ENCODE measurements around the gene DEFB127.
"Not testable (repeated sequence)": the region's sequence is repeated elsewhere in the genome, so short reads cannot be mapped to it uniquely, and the experiment has no call there.

Gene DEFB127

DNA sequence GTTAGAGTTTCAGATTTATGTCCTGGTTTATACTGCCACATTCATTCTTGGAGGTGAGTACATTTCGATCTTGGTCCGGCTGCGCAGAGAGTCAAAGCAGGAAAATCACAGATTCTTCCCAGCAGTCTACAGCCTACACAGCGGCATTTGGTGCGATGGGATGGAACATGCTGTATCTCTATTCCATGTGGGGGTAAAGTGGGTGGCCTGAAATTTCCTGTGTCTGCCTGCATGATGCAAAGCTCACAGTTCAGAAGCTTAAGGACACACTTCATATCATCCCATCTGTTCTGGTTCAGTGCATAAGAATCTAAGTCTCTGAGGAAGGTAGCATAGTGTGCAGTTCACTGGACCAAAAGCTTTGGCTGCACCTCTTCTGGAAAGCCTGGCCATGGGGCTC, at the start of gene DEFB127:
Gene DEFB127, plus strand, starts transcription at position 301 of the 400 bp plus-strand sequence. Its CDS starts 91 bp downstream, at position 392.
- no peak for FAIRE-seq

DNA sequence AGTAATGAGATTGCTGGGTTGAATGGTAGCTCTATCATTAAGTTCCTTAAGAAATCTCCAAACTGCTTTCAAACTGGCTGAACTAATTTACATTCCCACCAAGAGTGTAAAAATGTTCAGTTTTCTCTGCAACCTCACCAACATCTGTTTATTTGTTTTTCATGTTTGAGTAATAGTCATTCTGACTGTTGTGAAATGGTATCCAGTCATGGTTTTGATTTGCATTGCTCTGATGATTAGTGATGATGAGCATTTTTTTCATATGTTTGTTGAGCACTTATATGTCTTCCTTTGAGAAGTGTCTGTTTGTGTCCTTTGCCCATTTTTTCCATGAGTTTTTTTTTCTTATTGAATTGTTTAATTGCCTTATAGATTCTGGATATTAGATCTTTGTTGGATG, 44.9 kb upstream of the DEFB127 start:
- peak; percentile 60 for FAIRE-seq

GRCh38 chr20:117518-117917, 39.7 kb upstream of the DEFB127 start:
- FAIRE-seq, result no peak

DNA sequence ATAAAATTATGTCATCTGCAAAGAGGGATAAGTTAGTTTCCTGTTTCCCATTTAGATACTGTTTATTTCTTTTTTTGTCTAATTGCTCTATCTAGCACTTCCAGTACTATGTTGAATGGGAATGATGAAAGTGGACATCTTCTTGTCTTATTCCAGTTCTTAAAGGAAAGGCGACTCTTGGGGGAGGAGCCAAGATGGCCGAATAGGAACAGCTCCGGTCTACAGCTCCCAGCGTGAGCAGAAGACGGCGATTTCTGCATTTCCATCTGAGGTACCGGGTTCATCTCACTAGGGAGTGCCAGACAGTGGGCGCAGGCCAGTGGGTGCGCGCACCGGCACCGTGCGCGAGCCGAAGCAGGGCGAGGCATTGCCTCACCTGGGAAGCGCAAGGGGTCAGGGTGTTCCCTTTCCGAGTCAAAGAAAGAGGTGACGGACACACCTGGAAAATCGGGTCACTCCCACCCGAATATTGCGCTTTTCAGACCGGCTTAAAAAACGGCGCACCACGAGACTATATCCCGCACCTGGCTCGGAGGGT, 27.4 kb upstream of the DEFB127 start:
- FAIRE-seq, result not testable (repeated sequence)

DNA sequence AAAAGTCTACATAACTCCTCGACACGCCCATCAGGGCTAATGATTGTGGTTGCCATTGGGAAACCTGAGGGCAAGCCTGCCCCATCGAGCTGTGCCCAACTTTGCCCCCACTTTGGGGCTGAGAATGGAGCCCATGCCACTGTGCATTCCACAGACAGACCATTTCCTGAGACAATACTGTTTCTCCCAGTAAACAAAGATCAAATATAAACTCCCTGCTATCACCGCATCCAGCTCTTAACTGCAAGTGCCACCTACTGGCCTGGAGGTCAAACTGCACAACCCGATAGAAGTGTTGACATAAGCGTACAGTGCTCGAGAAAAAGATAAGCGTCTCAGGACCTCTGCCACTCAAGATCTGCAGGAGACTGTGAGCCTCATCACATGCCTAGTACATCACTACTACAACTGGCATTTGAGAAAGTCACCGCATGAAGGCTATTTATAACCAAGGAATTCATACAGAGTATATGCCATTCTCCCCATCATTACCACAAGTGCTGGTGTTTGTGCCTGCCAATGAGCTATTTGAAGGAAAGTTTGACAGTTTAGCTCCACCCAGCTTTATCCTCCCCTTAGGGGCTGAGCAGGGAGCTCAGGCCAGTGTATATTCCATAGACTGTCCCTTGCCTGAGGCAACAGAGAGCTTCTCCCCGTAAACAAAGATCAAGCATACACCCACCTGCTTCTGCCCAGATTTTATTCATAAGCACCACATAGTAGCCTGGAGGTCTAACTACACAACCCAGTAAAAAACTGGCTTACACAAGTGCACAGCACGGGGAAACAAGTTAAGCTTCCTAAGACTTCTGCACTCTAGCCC, 19.4 kb upstream of the DEFB127 start:
- FAIRE-seq, result no peak

GRCh38 chr20:142290-142689, 15.0 kb upstream of the DEFB127 start, which contains the start of gene DEFB126:
DEFB126 (plus strand) TSS chr20:142590; CDS start chr20:142629, 39 bp downstream.
- FAIRE-seq, result no peak

GRCh38 chr20:145877-146276, 11.4 kb upstream of the DEFB127 start:
- no peak for FAIRE-seq

- no peak for FAIRE-seq
Observed at GRCh38 chr20:152131-152530, 5.1 kb upstream of the DEFB127 start.

DNA sequence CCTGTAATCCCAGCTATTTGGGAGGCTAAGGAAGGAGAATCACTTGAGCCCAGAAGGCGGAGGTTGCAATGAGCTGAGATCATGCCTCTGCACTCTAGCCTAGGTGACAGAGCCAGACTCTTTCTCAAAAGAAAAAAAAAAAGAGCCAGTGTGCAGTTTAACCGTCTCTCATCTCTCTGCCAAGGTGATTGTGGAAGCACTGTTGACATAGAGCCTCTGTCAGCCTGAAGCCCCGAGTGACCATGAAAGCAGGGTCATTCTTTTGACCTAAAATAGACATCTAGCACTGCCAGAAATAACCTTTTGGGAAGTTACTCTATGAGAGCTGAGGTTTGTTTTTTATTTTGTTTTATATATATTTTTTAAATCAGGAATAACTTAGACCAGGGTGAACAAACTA, 7.4 kb downstream of the DEFB127 start:
- FAIRE-seq, result no peak

DNA sequence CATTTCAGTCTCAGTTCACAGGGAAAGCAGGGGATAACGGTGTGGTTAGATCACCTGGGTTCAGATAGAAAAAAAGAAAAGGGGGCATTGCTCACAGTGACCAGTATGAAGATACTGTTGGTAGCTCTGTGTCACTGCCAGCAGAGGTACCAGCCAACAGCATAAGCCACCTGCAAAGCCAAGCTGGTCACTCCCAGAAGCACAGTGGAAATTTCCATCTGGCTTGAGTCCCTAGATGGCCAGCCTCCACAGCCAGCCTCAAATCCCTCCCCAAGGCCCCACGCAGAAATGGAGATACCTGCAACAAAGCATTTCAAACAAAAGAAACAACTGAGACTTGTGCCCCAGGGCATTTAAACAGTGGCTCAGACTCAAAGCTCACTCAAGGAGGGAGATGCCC, 11.6 kb downstream of the DEFB127 start:
- FAIRE-seq, result no peak

DNA sequence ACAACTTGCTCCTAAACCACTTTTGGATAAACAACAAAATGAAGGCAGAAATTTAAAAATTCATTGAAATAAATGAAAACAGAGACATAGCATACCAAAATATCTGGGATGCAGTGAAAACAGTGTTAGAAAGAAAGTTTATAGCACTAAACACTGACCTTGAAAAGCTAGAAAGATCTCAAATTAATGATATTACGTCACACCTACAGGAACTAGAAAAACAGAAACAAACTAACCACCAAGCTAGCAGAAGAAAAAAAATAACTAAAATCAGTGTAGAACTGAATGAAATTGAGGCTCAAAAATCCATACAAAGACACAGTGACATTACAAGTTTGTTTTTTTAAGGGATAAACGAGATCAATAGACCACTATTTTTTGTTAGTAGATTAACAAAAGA, 27.0 kb downstream of the DEFB127 start:
- no peak for FAIRE-seq

- no peak for FAIRE-seq
Observed at GRCh38 chr20:187733-188132, 30.5 kb downstream of the DEFB127 start.

- FAIRE-seq, result no peak
Observed at GRCh38 chr20:189611-190010, 32.4 kb downstream of the DEFB127 start, which contains the start of gene DEFB128. DEFB128 (minus strand) TSS chr20:189711; CDS start chr20:189623, 88 bp downstream.

DNA sequence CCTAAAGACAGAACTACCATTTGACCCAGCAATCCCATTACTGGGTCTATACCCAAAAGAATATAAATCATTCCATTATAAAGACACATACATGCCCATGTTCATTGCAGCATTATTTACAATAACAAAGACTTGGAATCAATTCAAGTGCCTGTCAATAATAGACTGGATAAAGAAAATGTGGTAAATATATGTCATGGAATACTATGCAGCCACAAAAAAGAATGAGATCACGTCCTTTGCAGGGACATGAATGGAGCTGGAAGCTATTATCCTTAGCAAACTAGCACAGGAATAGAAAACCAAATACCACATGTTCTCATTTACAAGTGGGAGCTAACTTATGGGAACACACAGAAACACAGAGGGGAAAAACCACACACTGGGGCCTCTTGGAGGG, 41.0 kb downstream of the DEFB127 start:
- no peak for FAIRE-seq

- no peak for FAIRE-seq
Observed at GRCh38 chr20:199996-200395, 42.7 kb downstream of the DEFB127 start.

DNA sequence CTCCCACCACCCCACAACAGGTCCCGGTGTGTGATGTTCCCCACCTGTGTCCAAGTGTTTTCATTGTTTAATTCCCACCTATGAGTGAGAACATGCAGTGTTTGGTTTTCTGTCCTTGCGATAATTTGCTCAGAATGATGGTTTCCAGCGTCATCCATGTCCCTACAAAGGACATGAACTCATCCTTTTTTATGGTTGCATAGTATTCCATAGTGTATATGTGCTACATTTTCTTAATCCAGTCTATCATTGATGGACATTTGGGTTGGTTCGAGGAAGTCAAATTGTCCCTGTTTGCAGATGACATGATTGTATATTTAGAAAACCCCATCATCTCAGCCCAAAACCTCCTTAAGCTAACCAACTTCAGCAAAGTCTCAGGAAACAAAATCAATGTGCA, 46.4 kb downstream of the DEFB127 start:
- not testable (repeated sequence) for FAIRE-seq
